ENCODE measurements around the gene IQCM. TPM values are rescaled to one million over a fixed set of nuclear protein-coding genes. Genes with fewer than 3 reads are reported as not detected.

The IQCM gene
- polyA plus RNA-seq, 1 of the 3 experiments (the other 2 are of a cell fraction): not detected

GRCh38 chr4:149790172-149790907 lies 25.3 kb downstream of the IQCM start:
- WGBS (ENCODE audit: low lambda C conversion rate): 1% methylated on average over 4 of the region's 4 CpGs
- H4K20me1 ChIP-seq (ENCODE audit: insufficient read depth): no peaks in the 10 kb centered on the region
- H3K27ac ChIP-seq (ENCODE audit: low read depth in 2 of 2, low read length in 1 of 2): no peak overlapping the region
- no peaks in the 10 kb centered on the region for H3K9me2 ChIP-seq
- no peaks in the 10 kb centered on the region for H3K9me3 ChIP-seq
- CTCF ChIA-PET: no interaction called here
- H2AFZ ChIP-seq (ENCODE audit: low read depth): no peak overlapping the region
- no peaks in the 10 kb centered on the region; the same call in 1 of the 2 replicates for H3K27me3 ChIP-seq (ENCODE audit: insufficient read depth)
- no peaks in the 10 kb centered on the region for H3K79me2 ChIP-seq (ENCODE audit: insufficient read depth)
- no peaks in the 10 kb centered on the region for H3F3A ChIP-seq (replicated peaks; ENCODE audit: insufficient read depth)
- no peak overlapping the region for H3K9ac ChIP-seq
- DNase-seq: no peak
- POLR2A ChIA-PET: no interaction called here
- no peak for TF ChIP-seq YY1 (IDR thresholded peaks at IDR 0.05; ENCODE audit: low read depth)
- TF ChIP-seq GABPA (IDR thresholded peaks at IDR 0.05; ENCODE audit: low read depth): no peak
- no peak for TF ChIP-seq RFX5 (IDR thresholded peaks at IDR 0.05; ENCODE audit: low read length)
- TF ChIP-seq USF2 (IDR thresholded peaks at IDR 0.05; ENCODE audit: borderline replicate concordance, low read depth, low read length): no peak
- no peak for TF ChIP-seq NFIC (IDR thresholded peaks at IDR 0.05; ENCODE audit: borderline replicate concordance)
- no peak for TF ChIP-seq IRF3 (IDR thresholded peaks at IDR 0.05; ENCODE audit: low read depth, low read length)
- TF ChIP-seq PBX3 (IDR thresholded peaks at IDR 0.05): no peak
- TF ChIP-seq RCOR1 (IDR thresholded peaks at IDR 0.05; ENCODE audit: low read length): no peak
- no peak for TF ChIP-seq CTCF (IDR thresholded peaks at IDR 0.05)
- TF ChIP-seq POLR2AphosphoS5 (IDR thresholded peaks at IDR 0.05; ENCODE audit: low read depth, low read length): no peak
- TF ChIP-seq, protein P1, sequence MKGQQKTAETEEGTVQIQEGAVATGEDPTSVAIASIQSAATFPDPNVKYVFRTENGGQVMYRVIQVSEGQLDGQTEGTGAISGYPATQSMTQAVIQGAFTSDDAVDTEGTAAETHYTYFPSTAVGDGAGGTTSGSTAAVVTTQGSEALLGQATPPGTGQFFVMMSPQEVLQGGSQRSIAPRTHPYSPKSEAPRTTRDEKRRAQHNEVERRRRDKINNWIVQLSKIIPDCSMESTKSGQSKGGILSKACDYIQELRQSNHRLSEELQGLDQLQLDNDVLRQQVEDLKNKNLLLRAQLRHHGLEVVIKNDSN (IDR thresholded peaks at IDR 0.05; ENCODE audit: borderline replicate concordance, low read depth): no peak
- no peak for TF ChIP-seq MXI1 (IDR thresholded peaks at IDR 0.05; ENCODE audit: low read depth, low read length)
- TF ChIP-seq, protein P2, sequence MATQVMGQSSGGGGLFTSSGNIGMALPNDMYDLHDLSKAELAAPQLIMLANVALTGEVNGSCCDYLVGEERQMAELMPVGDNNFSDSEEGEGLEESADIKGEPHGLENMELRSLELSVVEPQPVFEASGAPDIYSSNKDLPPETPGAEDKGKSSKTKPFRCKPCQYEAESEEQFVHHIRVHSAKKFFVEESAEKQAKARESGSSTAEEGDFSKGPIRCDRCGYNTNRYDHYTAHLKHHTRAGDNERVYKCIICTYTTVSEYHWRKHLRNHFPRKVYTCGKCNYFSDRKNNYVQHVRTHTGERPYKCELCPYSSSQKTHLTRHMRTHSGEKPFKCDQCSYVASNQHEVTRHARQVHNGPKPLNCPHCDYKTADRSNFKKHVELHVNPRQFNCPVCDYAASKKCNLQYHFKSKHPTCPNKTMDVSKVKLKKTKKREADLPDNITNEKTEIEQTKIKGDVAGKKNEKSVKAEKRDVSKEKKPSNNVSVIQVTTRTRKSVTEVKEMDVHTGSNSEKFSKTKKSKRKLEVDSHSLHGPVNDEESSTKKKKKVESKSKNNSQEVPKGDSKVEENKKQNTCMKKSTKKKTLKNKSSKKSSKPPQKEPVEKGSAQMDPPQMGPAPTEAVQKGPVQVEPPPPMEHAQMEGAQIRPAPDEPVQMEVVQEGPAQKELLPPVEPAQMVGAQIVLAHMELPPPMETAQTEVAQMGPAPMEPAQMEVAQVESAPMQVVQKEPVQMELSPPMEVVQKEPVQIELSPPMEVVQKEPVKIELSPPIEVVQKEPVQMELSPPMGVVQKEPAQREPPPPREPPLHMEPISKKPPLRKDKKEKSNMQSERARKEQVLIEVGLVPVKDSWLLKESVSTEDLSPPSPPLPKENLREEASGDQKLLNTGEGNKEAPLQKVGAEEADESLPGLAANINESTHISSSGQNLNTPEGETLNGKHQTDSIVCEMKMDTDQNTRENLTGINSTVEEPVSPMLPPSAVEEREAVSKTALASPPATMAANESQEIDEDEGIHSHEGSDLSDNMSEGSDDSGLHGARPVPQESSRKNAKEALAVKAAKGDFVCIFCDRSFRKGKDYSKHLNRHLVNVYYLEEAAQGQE (IDR thresholded peaks at IDR 0.05; ENCODE audit: low read depth, low read length): no peak
- TF ChIP-seq FOXJ3 (CRISPR knock-in tag; IDR thresholded peaks at IDR 0.05): no peak
- TF ChIP-seq NRF1 (IDR thresholded peaks at IDR 0.05; ENCODE audit: low read depth, low read length): no peak
- no peak for TF ChIP-seq JUND (IDR thresholded peaks at IDR 0.05)
- TF ChIP-seq TEAD4 (IDR thresholded peaks at IDR 0.05; ENCODE audit: borderline replicate concordance, insufficient read depth): no peak
- no peak for TF ChIP-seq TAF1 (IDR thresholded peaks at IDR 0.05; ENCODE audit: borderline replicate concordance, low read depth, low read length)
- TF ChIP-seq CHD2 (IDR thresholded peaks at IDR 0.05; ENCODE audit: low read length, partially characterized antibody): no peak
- TF ChIP-seq EZH2phosphoT487 (IDR thresholded peaks at IDR 0.05; ENCODE audit: borderline replicate concordance, low read depth): no peak
- H3K4me3 ChIP-seq (ENCODE audit: low read depth in 2 of 2, low read length in 1 of 2): no peak overlapping the region
- H3K36me3 ChIP-seq (replicated peaks in 1 of 2; ENCODE audit: control insufficient read depth in 1 of 2, insufficient read depth in 2 of 2, low read length in 1 of 2): no peaks in the 10 kb centered on the region
- no peak overlapping the region for H3K4me2 ChIP-seq
- no peaks in the 10 kb centered on the region for H3K4me1 ChIP-seq (ENCODE audit: control insufficient read depth in 1 of 2, insufficient read depth in 2 of 2, low read depth in 1 of 2, low read length in 1 of 2)

Measured in SK-N-SH (cell line).